A549 (cell line): ENCODE data around the gene MYH11.

Source experiments
- CEBPB ChIP-seq, 2 experiments: fragments of >200 bp in 1 of 2; sonication (Bioruptor Twin) in 1 of 2; formaldehyde crosslinking in 1 of 2; IDR thresholded peaks; 2 replicates each; pipeline ENCODE4 v1.6.1; 2012 to 2016
- EP300 ChIP-seq, 2 experiments: fragments of >200 bp; sonication (Bioruptor Twin); formaldehyde crosslinking; IDR thresholded peaks; 2 replicates in 1 of 2; 3 replicates in 1 of 2; pipeline ENCODE4 v1.6.1; 2016 to 2017
- NR3C1 ChIP-seq: fragments of >200 bp; sonication (Bioruptor Twin); formaldehyde crosslinking; IDR thresholded peaks from 3 replicates; pipeline ENCODE4 v1.6.1; 2017
- TF ChIP-seq, protein P1 (sequence below): fragments of >200 bp; sonication (Bioruptor Twin); formaldehyde crosslinking; IDR thresholded peaks from 3 replicates; pipeline ENCODE4 v1.5.1; 2016

DNA sequence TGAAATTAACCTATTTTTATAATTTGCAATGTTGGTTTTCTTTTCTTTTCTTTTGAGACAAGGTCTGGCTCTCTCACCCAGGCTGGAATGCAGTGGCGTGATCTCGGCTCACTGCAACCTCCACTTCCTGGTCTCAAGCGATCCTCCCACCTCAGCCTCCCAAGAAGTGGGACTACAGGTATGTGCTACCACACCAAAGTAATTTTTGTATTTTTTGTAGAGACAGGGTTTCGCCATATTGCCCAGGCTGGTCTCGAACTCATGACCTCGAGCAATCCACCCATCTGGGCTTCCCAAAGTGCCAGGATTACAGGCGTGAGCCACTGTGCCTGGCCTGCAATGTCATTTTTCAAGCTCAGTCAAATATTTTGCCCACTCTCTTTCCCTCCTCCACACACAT is 36.0 kb downstream of the MYH11 start:
- TF ChIP-seq CEBPB (IDR thresholded peaks at IDR 0.05) (no peak), EP300 (IDR thresholded peaks at IDR 0.05) (no peak), NR3C1 (no peak)
- TF ChIP-seq, protein P1, sequence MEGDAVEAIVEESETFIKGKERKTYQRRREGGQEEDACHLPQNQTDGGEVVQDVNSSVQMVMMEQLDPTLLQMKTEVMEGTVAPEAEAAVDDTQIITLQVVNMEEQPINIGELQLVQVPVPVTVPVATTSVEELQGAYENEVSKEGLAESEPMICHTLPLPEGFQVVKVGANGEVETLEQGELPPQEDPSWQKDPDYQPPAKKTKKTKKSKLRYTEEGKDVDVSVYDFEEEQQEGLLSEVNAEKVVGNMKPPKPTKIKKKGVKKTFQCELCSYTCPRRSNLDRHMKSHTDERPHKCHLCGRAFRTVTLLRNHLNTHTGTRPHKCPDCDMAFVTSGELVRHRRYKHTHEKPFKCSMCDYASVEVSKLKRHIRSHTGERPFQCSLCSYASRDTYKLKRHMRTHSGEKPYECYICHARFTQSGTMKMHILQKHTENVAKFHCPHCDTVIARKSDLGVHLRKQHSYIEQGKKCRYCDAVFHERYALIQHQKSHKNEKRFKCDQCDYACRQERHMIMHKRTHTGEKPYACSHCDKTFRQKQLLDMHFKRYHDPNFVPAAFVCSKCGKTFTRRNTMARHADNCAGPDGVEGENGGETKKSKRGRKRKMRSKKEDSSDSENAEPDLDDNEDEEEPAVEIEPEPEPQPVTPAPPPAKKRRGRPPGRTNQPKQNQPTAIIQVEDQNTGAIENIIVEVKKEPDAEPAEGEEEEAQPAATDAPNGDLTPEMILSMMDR, result no peak
